NOMO-1 treated with DMSO at 0.1 percent for 48 hours (cell line): ENCODE results near the gene ROPN1.
"Not testable (repeated sequence)": the region's sequence is repeated elsewhere in the genome, so short reads cannot be mapped to it uniquely, and the experiment has no call there.

ENCODE experiments used
- DNase-seq: peaks from one replicate; lab custom pipeline; 2025; ENCODE audit not compliant: unreplicated experiment; lab: John Stamatoyannopoulos, UW

Gene ROPN1

GRCh38 chr3:123991730-123992588, at the start of gene ROPN1:
Gene ROPN1 (minus strand): TSS chr3:123992124. CDS start chr3:123980481, 11,643 bp downstream.
- DNase-seq = not testable (repeated sequence)

GRCh38 chr3:124041553-124041952, 49.6 kb upstream of the ROPN1 start:
- no peak for DNase-seq

- no peak for DNase-seq
Observed at GRCh38 chr3:124037326-124037725, 45.4 kb upstream of the ROPN1 start.

GRCh38 chr3:124036214-124036613, 44.3 kb upstream of the ROPN1 start:
- DNase-seq = not testable (repeated sequence)

GRCh38 chr3:124035463-124036121, 43.7 kb upstream of the ROPN1 start:
- DNase-seq = no peak

- DNase-seq = no peak
Observed at GRCh38 chr3:124034844-124035152, 42.9 kb upstream of the ROPN1 start.

GRCh38 chr3:124034016-124034843, 42.3 kb upstream of the ROPN1 start:
- DNase-seq = no peak

GRCh38 chr3:124033360-124034015, 41.6 kb upstream of the ROPN1 start, which contains the start of gene KALRN:
Gene KALRN (plus strand): TSS chr3:124033369.
- no peak for DNase-seq

- DNase-seq = peak; percentile 58
Observed at GRCh38 chr3:124032881-124033359, 41.0 kb upstream of the ROPN1 start.

GRCh38 chr3:124032311-124032880, 40.5 kb upstream of the ROPN1 start:
- DNase-seq = no peak

GRCh38 chr3:124026516-124026915, 34.6 kb upstream of the ROPN1 start:
- DNase-seq = no peak

- not testable (repeated sequence) for DNase-seq
Observed at GRCh38 chr3:124023531-124023930, 31.6 kb upstream of the ROPN1 start.

- DNase-seq = no peak
Observed at GRCh38 chr3:124019291-124019690, 27.4 kb upstream of the ROPN1 start.

- DNase-seq = not testable (repeated sequence)
Observed at GRCh38 chr3:124017502-124017901, 25.6 kb upstream of the ROPN1 start.

- DNase-seq = not testable (repeated sequence)
Observed at GRCh38 chr3:124016483-124016882, 24.6 kb upstream of the ROPN1 start.

- no peak for DNase-seq
Observed at GRCh38 chr3:124014366-124014942, 22.5 kb upstream of the ROPN1 start.

- not testable (repeated sequence) for DNase-seq
Observed at GRCh38 chr3:124008321-124008720, 16.4 kb upstream of the ROPN1 start.

GRCh38 chr3:124007186-124007585, 15.3 kb upstream of the ROPN1 start:
- peak; percentile 9 for DNase-seq

- DNase-seq = not testable (repeated sequence)
Observed at GRCh38 chr3:124002405-124003079, 10.6 kb upstream of the ROPN1 start.
